GM12891 (cell line): ENCODE data around the gene KLK14.

Experiments
- POLR2A ChIP-seq: IDR thresholded peaks from 2 replicates; pipeline ENCODE4 v1.6.1; 2011; ENCODE audit warnings: low read depth, low read length, control low read depth
- POLR2AphosphoS5 ChIP-seq: IDR thresholded peaks from 2 replicates; pipeline ENCODE4 v1.6.1; 2011; ENCODE audit warnings: low read depth, low read length, control low read depth
- SPI1 ChIP-seq: IDR thresholded peaks from 2 replicates; pipeline ENCODE4 v1.6.1; 2011; ENCODE audit warnings: low read depth, low read length, control low read depth

DNA sequence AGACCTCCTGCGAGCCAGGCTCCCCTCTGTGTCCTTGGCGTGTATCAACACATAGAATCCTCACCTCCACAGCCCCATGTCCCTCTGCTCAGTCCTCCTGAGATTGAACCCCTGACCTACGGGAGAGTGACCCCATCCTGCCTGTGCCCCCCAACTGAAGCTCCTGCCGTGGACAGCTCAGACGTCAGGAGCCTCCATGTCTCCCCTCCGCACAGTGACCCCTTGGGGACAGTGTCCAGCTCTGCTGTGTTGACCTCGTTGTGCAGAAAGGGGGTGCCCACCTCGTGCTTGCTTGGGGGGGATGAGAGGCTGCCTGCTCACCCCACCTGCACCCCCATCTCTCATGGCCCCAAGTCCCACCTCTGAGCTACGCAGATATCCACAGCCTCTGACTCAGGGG is 41.5 kb upstream of the KLK14 start:
- TF ChIP-seq POLR2A (no peak), SPI1 (no peak), POLR2AphosphoS5 (no peak)
